ENCODE results near the gene EIF3L. TPM values are rescaled to one million over a fixed set of nuclear protein-coding genes. Genes with fewer than 3 reads are reported as not detected.

The EIF3L gene
- total RNA-seq, 1 donor, result 457 TPM

DNA sequence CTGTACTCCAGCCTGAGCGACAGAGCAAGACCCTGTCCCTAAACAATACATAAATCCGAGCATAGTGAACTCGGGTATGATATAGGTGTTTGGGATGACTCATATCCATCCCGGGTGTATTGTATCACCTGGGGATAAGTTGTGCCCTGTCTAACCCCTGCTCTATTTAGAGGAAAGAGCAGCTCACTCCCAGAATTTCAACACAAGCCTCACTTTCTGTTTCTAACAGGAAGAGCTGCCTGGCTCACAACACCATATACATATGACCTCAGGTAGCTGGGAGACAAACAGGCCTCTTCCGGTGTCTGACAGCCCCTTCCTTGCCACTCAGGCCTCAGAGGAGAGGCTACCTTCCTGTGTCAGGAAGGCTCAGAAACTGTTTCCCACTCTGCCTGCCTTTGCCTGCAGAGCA, 47.0 kb downstream of the EIF3L start:
- DNase-seq (ENCODE audit: low read depth), result no peak
- TF ChIP-seq, protein P1, sequence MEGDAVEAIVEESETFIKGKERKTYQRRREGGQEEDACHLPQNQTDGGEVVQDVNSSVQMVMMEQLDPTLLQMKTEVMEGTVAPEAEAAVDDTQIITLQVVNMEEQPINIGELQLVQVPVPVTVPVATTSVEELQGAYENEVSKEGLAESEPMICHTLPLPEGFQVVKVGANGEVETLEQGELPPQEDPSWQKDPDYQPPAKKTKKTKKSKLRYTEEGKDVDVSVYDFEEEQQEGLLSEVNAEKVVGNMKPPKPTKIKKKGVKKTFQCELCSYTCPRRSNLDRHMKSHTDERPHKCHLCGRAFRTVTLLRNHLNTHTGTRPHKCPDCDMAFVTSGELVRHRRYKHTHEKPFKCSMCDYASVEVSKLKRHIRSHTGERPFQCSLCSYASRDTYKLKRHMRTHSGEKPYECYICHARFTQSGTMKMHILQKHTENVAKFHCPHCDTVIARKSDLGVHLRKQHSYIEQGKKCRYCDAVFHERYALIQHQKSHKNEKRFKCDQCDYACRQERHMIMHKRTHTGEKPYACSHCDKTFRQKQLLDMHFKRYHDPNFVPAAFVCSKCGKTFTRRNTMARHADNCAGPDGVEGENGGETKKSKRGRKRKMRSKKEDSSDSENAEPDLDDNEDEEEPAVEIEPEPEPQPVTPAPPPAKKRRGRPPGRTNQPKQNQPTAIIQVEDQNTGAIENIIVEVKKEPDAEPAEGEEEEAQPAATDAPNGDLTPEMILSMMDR (IDR thresholded peaks at IDR 0.05; ENCODE audit: insufficient read depth, low read length), result no peak

DNA sequence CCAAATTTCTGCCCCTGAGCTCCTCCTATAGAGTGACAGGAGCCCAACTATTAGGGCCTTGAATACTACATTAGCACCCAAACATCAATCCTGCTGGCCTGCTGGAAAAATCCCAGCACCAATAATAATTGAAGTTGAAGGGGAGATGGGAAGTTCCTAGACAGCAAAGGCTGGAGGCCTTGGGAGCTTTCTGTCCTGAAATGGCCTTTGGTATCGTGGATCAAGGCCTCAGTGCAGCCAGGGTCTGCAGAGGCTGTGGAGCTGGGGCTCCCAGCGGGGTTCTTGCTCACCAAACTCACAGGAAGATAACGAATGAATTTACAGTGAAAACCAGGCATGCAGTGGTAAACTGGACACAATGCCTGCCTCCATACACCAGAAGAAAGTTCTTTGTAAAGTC, 47.7 kb downstream of the EIF3L start:
- DNase-seq (ENCODE audit: low read depth), result no peak
- TF ChIP-seq, protein P1 (IDR thresholded peaks at IDR 0.05; ENCODE audit: insufficient read depth, low read length), result no peak
- H3K4me3 ChIP-seq (ENCODE audit: low read depth, low read length), result no peak overlapping the region

More for the DNA sequence above, 47.0 kb downstream of the EIF3L start:
- H3K4me3 ChIP-seq (ENCODE audit: low read depth, low read length), result no peak overlapping the region

- TF ChIP-seq, protein P1 (IDR thresholded peaks at IDR 0.05; ENCODE audit: insufficient read depth, low read length), result no peak
- no peak overlapping the region for H3K4me3 ChIP-seq (ENCODE audit: low read depth, low read length)
- no peak for DNase-seq (ENCODE audit: low read depth)
Measured at GRCh38 chr22:37897807-37898206, 48.6 kb downstream of the EIF3L start.

- TF ChIP-seq, protein P1 (IDR thresholded peaks at IDR 0.05; ENCODE audit: insufficient read depth, low read length), result no peak
- no peak overlapping the region for H3K4me3 ChIP-seq (ENCODE audit: low read depth, low read length)
- no peak for DNase-seq (ENCODE audit: low read depth)
Measured at GRCh38 chr22:37898441-37899181, 49.4 kb downstream of the EIF3L start.

DNA sequence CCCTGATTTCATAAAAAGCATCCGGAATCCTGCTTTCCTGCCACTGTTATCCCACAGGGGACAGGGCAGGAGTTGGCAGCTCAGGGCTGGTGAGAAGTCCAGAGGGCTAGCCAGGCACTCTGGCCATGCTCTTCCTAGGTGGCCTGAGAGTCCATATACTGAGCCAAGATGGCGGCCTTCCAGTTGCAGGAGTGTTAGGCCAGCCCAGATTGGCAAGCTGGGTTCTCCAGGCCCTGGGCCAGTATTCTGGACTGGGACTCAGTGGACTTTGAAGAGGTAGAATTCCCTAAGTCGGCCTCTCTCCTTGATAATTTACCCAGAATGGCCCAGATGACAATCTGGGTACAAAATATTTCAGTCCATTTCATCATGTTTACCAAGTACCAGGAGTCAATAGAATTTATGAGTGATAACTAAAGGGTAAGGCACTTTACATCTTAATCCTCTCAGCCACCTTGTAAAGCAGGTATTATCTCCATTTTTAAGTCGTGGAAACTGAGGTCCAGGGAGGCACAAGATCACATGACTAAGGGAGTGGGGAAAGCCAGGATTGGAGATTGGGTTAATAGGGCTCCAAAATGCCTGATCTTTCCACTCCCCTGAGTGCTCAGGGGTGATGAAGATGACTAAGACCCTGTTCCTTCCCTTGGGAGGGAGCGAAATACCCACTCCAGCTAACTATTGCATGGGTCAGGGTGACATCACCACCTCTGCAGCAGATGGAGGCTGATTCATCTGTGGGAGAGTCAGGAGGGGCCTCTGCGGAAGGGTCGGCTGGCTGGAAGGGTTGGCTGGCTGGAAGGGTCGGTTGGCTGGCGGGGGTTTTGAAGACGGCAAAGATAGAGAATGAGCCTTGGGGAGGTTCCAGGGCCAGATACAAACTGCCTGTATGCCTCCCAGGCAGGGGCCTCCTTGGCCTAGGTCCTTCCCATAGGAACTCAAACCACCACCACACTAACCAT, 55.6 kb downstream of the EIF3L start:
- peak overlapping the region; percentile 81 for H3K4me3 ChIP-seq (ENCODE audit: low read depth, low read length)
- TF ChIP-seq, protein P1 (IDR thresholded peaks at IDR 0.05; ENCODE audit: insufficient read depth, low read length), result no peak
- peak; percentile 99 for DNase-seq (ENCODE audit: low read depth)

- DNase-seq (ENCODE audit: low read depth), result peak; percentile 56
- TF ChIP-seq, protein P1 (IDR thresholded peaks at IDR 0.05; ENCODE audit: insufficient read depth, low read length), result no peak
- H3K4me3 ChIP-seq (ENCODE audit: low read depth, low read length), result peak within 1 kb of the TSS; percentile 81
Measured at GRCh38 chr22:37905534-37906363, 56.5 kb downstream of the EIF3L start, which contains the start of gene MICALL1. Gene MICALL1 (plus strand): TSS chr22:37906297. CDS start chr22:37906423, 126 bp downstream.

Data from fibroblast of the aortic adventitia (primary cell).